Stimulated activated CD4-positive, alpha-beta T cell treated with anti-CD3 and anti-CD28 coated beads, Interleukin-1b, Interleukin-23, amount 100 ng/mL, for 24 hours (primary cell): ENCODE data around the gene SLC17A2.
A peak's percentile ranks its signal among the peaks of the same experiment; 100 is the strongest.

Source experiments
- DNase-seq, 4 experiments: peaks; one replicate each; pipeline ENCODE4 v3.0.0-alpha.2; 2020; ENCODE audit warnings: low read depth in 4 of 4, low spot score in 1 of 4

Gene SLC17A2

DNA sequence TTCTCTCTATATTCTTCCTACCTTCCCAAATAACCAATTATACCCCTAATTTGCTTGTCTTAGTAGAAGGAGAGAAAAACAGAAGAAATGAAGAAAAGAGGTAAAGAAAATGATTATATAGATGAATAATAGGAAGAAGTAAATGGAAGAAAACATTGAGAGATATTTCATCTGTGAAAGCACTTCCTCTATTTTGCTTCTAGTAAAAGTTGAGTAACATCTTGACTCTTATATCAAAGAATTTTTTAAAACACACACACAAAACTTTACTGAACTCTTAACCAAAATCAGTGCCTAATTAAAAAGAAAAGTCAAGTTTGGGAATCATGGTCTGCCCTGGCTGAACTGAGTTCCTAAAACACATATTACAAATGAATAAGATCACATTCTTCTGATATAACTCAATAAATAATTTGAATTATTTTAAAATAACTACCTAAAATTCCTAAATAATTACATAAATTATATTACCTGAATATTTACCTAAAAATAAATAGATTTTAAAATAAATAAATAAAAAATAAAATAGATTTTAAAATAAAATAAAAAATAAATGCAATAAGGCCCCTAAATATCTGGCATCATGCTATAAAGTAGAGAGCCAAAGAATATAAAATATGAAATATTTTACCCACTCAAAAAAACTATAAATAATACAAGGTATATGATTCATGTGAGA, 8.8 kb downstream of the SLC17A2 start:
- DNase-seq, result no peak

GRCh38 chr6:25919657-25920056, 10.8 kb downstream of the SLC17A2 start:
- DNase-seq, result no peak

DNA sequence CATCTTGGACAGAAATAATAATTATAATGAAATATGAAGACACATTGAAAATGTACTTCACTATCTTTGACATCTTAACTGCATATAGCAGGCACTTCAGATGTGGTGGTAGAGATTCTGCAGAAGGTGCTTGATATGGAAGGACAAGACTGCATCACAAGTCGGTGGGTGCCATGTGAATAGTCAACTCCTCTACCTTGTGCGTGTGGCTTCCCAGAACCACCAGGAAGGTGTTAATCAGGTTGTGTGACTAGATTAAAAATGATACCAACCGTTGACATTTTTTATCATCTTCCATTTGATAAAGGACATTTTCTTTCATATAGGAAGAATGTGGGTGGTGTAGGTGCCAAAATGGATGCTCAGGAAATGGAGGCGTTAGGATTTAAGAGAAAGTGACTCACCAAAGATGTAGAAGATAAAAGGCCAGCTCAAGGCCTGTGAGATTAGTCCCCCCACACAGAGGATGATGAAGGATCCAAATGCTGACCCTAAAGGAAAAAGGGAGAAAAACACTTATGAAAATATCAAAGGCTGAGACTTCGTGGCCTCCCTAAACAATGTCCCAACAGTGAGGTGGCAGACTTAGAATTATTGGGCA, 12.3 kb downstream of the SLC17A2 start:
- DNase-seq, result peak in 1 of 4 experiments; percentile 22

DNA sequence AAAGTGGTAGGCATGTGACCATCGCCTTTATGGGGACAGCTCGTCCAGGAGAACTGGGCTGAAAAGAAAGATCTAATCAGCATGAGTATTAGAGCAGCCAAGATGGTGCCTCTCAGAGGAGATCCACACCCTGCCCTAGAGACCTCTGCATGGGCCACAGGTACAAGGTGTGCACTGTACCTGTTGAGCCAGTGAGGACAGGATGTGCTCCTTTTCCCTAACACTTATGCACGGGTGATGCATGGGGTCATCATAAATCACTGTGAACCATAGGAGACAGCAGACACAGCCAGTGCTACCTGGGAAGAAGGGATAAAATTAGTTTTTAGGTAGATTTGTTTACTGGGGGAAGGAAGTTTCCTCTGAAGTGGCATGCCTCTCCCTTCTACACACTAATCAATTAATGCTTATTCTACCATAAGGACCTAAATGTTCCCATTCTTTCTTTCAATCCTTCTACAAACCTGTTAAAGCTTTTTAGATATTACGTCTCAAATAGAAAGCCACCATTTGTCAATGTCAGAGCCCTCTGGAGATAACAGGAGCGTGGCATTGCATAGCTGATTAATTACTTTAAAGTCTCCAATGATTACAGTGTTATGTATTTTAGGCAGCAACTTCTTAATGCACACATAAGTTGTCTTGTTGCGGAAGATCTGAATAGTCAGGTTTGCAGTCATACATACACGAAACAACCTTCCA, 13.6 kb downstream of the SLC17A2 start:
- no peak for DNase-seq

GRCh38 chr6:25916330-25916729, 14.2 kb downstream of the SLC17A2 start:
- DNase-seq, result no peak

DNA sequence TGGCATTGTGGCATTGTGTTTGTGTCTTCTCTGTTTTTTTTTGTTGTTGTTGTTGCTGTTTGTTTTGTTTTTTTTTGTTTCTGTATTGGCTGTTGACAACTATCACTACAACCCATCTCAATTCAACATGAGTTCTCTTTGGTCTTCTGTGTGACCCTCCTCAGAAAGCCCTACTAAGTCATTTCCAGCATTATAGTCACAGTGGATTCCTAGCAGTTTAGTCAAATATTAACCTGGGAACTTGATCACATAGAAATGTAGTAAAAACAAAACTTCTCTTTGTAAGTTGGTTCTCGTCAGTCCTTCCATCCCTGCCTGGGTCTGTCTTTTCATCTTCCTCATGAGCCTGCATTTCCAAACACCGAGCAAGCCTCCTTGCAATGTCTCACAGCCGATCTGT, 16.8 kb downstream of the SLC17A2 start:
- no peak for DNase-seq

- no peak for DNase-seq
Observed at GRCh38 chr6:25911351-25911750, 19.1 kb downstream of the SLC17A2 start.

DNA sequence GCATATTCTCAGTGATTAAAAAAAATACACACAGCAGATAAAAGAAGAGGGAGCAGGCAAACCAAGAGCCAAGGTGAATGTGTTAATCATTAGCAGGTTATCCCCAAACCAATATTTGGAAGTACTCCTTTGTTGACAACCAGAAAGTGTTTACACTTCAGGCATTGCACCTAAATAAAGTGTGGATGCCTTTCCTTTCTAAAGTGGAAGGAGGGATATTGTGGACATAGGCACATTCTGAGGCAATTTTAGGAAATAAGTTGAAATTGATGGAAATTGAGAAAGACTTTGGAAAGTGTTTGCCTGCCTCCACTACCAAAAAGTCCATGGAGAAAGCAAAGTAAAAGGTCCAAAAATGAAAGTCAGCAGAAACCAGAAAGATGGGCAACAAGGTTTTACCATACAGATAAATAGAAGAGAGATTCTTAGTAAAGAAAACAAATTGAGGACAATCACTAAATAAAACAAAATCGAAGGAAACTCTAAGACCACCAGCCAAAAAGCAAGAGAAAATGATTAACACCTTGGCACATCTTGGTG, 22.9 kb downstream of the SLC17A2 start:
- DNase-seq, result no peak

GRCh38 chr6:25903467-25904099, 26.9 kb downstream of the SLC17A2 start:
- no peak for DNase-seq

GRCh38 chr6:25902071-25902470, 28.4 kb downstream of the SLC17A2 start:
- DNase-seq, result no peak

GRCh38 chr6:25900843-25901242, 29.6 kb downstream of the SLC17A2 start:
- no peak for DNase-seq

DNA sequence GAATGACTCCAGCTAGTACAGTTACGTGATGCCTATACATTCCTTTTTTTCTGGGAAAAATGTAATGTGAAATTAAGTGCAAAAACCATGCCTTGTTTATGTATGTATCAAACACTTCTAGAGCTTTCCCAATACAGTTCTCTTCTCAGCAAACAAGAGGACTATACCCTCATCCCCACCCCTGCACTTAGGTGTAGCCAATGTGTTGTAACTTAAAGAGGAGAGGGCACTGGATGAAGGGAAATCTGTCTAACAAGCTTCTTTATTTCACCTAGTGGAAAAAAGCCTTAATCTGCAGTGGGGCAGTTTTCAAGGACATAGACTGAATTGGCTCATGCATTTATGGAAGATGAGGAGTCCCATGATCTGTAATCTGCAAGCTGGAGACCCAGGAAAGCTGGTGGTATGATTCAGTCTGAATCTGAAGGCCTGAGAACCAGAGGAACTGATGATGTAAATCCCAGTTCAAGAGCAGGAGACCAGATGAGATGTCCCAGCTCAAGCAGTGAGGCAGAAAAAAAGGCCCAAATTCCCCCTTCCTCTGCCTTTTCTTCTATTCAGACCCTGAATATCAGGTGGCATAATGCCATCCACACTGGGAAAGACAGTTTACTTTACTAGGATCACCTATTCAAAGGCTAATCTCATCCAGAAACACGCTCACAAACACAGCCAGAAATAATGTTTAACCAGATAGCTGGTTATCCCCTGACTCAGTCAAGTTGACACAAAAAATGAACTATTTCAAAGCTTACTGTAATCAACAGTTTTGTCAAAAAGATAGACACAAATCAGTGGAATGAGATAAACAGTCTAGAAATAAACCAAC, 30.7 kb downstream of the SLC17A2 start:
- DNase-seq, result no peak

GRCh38 chr6:25899123-25899522, 31.4 kb downstream of the SLC17A2 start:
- no peak for DNase-seq

GRCh38 chr6:25898289-25898977, 32.1 kb downstream of the SLC17A2 start:
- DNase-seq, result no peak

- DNase-seq, result no peak
Observed at GRCh38 chr6:25896252-25896651, 34.2 kb downstream of the SLC17A2 start.

- DNase-seq, result no peak
Observed at GRCh38 chr6:25895771-25896170, 34.7 kb downstream of the SLC17A2 start.

- no peak for DNase-seq
Observed at GRCh38 chr6:25893778-25894177, 36.7 kb downstream of the SLC17A2 start.

- no peak for DNase-seq
Observed at GRCh38 chr6:25892877-25893276, 37.6 kb downstream of the SLC17A2 start.

- no peak for DNase-seq
Observed at GRCh38 chr6:25889877-25890853, 40.3 kb downstream of the SLC17A2 start.
